GM10266 (cell line): ENCODE data around the gene MVP.

Experiments
- DNase-seq: peaks from one replicate; pipeline ENCODE4 v3.0.0; 2012; ENCODE audit errors: extremely low spot score
- TF ChIP-seq, protein P1 (sequence below): IDR thresholded peaks from 2 replicates; pipeline ENCODE4 v1.5.1; 2012; ENCODE audit warnings: mild to moderate bottlenecking, low read depth; ENCODE audit not compliant: control insufficient read depth, insufficient read depth; ENCODE audit errors: missing control alignments

MVP gene

GRCh38 chr16:29897333-29897732 is 77.1 kb downstream of the MVP start:
- TF ChIP-seq, protein P1, sequence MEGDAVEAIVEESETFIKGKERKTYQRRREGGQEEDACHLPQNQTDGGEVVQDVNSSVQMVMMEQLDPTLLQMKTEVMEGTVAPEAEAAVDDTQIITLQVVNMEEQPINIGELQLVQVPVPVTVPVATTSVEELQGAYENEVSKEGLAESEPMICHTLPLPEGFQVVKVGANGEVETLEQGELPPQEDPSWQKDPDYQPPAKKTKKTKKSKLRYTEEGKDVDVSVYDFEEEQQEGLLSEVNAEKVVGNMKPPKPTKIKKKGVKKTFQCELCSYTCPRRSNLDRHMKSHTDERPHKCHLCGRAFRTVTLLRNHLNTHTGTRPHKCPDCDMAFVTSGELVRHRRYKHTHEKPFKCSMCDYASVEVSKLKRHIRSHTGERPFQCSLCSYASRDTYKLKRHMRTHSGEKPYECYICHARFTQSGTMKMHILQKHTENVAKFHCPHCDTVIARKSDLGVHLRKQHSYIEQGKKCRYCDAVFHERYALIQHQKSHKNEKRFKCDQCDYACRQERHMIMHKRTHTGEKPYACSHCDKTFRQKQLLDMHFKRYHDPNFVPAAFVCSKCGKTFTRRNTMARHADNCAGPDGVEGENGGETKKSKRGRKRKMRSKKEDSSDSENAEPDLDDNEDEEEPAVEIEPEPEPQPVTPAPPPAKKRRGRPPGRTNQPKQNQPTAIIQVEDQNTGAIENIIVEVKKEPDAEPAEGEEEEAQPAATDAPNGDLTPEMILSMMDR: no peak
- no peak for DNase-seq
